Gastrocnemius medialis (tissue), 4 donors: Measurements from ENCODE around the gene PRR16. TPM values are rescaled to one million over a fixed set of nuclear protein-coding genes. Genes with fewer than 3 reads are reported as not detected.

ENCODE experiments used
- ATAC-seq, 2 donors: fragments of 150-250 bp; one replicate each; pipeline ENCODE4 v1.9.1; 2016
- DNase-seq, 2 donors: peaks; one replicate each; pipeline ENCODE4 v3.0.0-alpha.2; 2019
- H3K27ac ChIP-seq, 4 donors: fragments of 200-600 bp; sonication (generic); 1 replicate in 1 of 4; 2 replicates in 3 of 4; pipeline ENCODE4 v1.5.1; 2016 to 2018; ENCODE audit warnings: mild to moderate bottlenecking in 2 of 4, moderate library complexity in 1 of 4
- H3K27me3 ChIP-seq, 3 donors: fragments of 200-600 bp; sonication (generic) in 2 of 3; 1 replicate in 1 of 3; 2 replicates in 2 of 3; pipeline versions ENCODE4 v1.5.1 to v1.6.0; 2016 to 2019; ENCODE audit warnings: mild to moderate bottlenecking in 1 of 3, moderate library complexity in 1 of 3
- H3K36me3 ChIP-seq, 2 donors: fragments of 200-600 bp; sonication (generic) in 1 of 2; one replicate each; pipeline ENCODE4 v1.5.1; 2017 to 2018
- H3K4me1 ChIP-seq, 2 donors: fragments of 200-600 bp; sonication (generic) in 1 of 2; one replicate each; pipeline ENCODE4 v1.5.1; 2016 to 2017; ENCODE audit warnings: mild to moderate bottlenecking in 2 of 2
- H3K4me3 ChIP-seq, 4 donors: fragments of 200-600 bp; sonication (generic) in 3 of 4; 1 replicate in 1 of 4; 2 replicates in 3 of 4; pipeline ENCODE4 v1.5.1; 2016 to 2019; ENCODE audit warnings: mild to moderate bottlenecking in 2 of 4
- H3K9me3 ChIP-seq, 3 donors: fragments of 200-600 bp; sonication (generic) in 2 of 3; 1 replicate in 1 of 3; 2 replicates in 2 of 3; pipeline ENCODE4 v1.5.1; 2016 to 2019
- POLR2A ChIP-seq, 2 donors: fragments of 450-650 bp; IDR thresholded peaks; one replicate each; pipeline ENCODE4 v1.6.1; 2017; ENCODE audit warnings: antibody characterized with exemption in 2 of 2, mild to moderate bottlenecking in 2 of 2, moderate library complexity in 2 of 2
- in situ Hi-C, 4 donors: fragments of 200-750 bp; cut with MboI; loops; one replicate each; pipeline versions ENCODE4 v1.15.0 to v1.8.0; 2017; ENCODE audit warnings: low sequenced_read_pairs in 4 of 4
- intact Hi-C: fragments of 100-400 bp; cut with DNase I; formaldehyde crosslinking; loops from one replicate; pipeline ENCODE4 v1.15.1; 2023; ENCODE audit warnings: low total_unique reads
- total RNA-seq, 4 donors: library from RNA; depleted of rRNA; stranded (reverse); fragments of >200 nt; gene quantifications; one replicate each; pipeline versions ENCODE4 v1.1.0 to v1.2.3, GENCODE V29; 2016
- TF ChIP-seq, protein P1 (sequence below), 5 experiments: fragments of 450-650 bp in 3 of 5; fragments of 200-600 bp in 2 of 5; sonication (generic) in 2 of 5; IDR thresholded peaks in 4 of 5; conservative IDR thresholded peaks in 1 of 5; 1 replicate in 4 of 5; 2 replicates in 1 of 5; pipeline ENCODE4 v1.5.1; 2016 to 2019; ENCODE audit warnings: antibody characterized with exemption in 5 of 5, mild to moderate bottlenecking in 3 of 5, moderate library complexity in 3 of 5

The PRR16 gene
- total RNA-seq, 4 donors from 2014 or later: 0.66 to 3.9 (median 2.6) TPM

DNA sequence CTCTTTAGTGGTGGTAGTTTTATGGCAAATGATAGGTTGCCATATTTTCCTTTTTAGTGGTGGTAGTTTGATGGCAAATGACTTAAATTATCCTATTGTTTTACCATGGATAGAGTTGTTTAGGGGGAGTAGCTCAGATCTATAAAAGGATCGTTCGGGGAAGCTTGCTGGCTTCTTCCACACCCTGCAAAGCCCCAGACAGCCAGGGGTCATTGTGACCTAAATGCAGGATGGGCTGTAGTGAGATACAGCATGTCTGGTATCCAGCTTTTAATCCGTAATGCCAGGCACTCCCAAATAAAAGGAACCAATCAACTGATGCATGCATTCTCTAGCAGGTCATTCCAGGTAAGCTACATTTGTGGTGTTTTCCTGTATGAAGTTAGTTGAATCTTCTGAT is 67.1 kb downstream of the PRR16 start:
- TF ChIP-seq POLR2A (IDR thresholded peaks at IDR 0.05): no peak
- in situ Hi-C loops: no loop called here

DNA sequence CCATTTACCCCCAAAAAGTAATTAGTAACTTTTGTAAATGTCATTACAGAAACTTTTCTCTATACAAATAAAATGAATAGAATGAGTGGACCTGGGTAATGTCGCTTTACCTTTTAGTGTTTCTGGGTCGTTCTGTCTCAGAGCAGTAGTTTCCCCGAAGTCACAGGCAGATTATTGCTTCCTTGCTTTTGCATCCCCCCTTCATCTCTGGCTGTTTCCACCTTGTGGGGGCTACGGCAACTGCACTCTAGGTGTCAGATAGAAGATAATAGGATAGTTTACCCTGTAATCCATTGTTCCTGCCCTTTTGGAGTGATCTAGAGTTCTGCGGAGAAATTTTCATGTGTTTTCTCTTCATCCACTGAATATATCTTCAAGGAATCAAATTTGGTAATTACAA is 68.7 kb downstream of the PRR16 start:
- DNase-seq: no peak
- intact Hi-C loops: no loop called here
- H3K4me1 ChIP-seq: peaks cover 5 to 8% of the 10 kb centered on the region in 2 donors
- no peaks in the 10 kb centered on the region for H3K9me3 ChIP-seq
- no peaks in the 10 kb centered on the region for H3K36me3 ChIP-seq
- no peak for ATAC-seq
- no peaks in the 10 kb centered on the region for H3K27me3 ChIP-seq
- H3K4me3 ChIP-seq: no peak overlapping the region
- in situ Hi-C loops: no loop called here
- TF ChIP-seq, protein P1, sequence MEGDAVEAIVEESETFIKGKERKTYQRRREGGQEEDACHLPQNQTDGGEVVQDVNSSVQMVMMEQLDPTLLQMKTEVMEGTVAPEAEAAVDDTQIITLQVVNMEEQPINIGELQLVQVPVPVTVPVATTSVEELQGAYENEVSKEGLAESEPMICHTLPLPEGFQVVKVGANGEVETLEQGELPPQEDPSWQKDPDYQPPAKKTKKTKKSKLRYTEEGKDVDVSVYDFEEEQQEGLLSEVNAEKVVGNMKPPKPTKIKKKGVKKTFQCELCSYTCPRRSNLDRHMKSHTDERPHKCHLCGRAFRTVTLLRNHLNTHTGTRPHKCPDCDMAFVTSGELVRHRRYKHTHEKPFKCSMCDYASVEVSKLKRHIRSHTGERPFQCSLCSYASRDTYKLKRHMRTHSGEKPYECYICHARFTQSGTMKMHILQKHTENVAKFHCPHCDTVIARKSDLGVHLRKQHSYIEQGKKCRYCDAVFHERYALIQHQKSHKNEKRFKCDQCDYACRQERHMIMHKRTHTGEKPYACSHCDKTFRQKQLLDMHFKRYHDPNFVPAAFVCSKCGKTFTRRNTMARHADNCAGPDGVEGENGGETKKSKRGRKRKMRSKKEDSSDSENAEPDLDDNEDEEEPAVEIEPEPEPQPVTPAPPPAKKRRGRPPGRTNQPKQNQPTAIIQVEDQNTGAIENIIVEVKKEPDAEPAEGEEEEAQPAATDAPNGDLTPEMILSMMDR (IDR thresholded peaks at IDR 0.05 in 4 of 5, conservative IDR thresholded peaks at IDR 0.05 in 1 of 5): no peak
- TF ChIP-seq POLR2A (IDR thresholded peaks at IDR 0.05): no peak
- no peak overlapping the region for H3K27ac ChIP-seq

More for the DNA sequence above, 67.1 kb downstream of the PRR16 start:
- ATAC-seq: no peak
- no peak overlapping the region for H3K27ac ChIP-seq
- intact Hi-C loops: no loop called here
- H3K9me3 ChIP-seq: no peaks in the 10 kb centered on the region
- H3K27me3 ChIP-seq: no peaks in the 10 kb centered on the region
- no peaks in the 10 kb centered on the region for H3K36me3 ChIP-seq
- H3K4me1 ChIP-seq: peaks cover 5 to 8% of the 10 kb centered on the region in 2 donors
- no peak overlapping the region for H3K4me3 ChIP-seq
- no peak for DNase-seq

DNA sequence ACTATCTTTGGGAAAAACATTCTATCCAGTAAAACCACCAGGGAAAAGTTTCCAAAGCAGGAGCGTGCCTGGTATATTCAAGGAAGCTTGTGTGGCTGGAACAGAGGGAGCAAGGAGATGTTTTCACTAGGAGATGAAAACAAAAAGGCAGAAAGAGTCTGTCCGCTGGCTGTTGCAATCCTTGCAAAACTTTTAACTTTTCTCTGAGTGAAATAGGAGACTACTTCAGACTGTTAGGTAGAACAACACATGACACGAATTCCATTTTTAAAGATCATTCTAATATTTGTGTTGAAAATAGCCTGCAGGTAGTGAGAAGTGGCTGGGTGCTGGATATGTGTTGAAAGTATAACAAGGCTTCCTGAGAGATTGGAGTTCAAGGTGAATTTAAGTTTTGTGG is 69.5 kb downstream of the PRR16 start:
- Histone ChIP-seq H3K4me3 (no peak overlapping the region), H3K27ac (no peak overlapping the region), H3K36me3 (no peaks in the 10 kb centered on the region), H3K9me3 (no peaks in the 10 kb centered on the region), H3K27me3 (no peaks in the 10 kb centered on the region), H3K4me1 (peaks cover 5 to 11% of the 10 kb centered on the region in 2 donors)
- intact Hi-C loops: no loop called here
- no peak for DNase-seq
- TF ChIP-seq POLR2A (IDR thresholded peaks at IDR 0.05): no peak
- TF ChIP-seq, protein P1 (IDR thresholded peaks at IDR 0.05 in 4 of 5, conservative IDR thresholded peaks at IDR 0.05 in 1 of 5): no peak
- in situ Hi-C loops: no loop called here
- ATAC-seq: no peak

DNA sequence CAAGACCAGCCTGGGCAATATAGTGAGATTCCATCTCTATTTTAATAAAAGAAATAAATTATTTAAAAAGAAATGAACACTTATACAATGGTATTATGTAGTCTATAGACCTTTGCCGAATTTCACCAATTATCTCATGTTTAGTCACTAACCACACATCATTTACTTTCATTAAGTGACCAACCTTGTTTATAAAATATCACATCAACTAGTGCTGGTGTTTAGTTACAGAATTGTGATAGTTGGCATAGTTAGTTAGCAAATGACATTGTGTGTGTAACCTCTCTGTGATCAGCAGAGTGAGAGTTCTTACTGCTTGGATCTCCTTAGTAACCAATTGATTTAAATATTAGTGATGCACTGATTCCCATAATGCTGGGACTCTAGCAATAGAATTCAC is 71.8 kb downstream of the PRR16 start:
- peaks cover 0 to 13% of the 10 kb centered on the region in 2 donors for H3K4me1 ChIP-seq
- in situ Hi-C loops: no loop called here
- no peaks in the 10 kb centered on the region for H3K36me3 ChIP-seq
- ATAC-seq: no peak
- H3K9me3 ChIP-seq: no peaks in the 10 kb centered on the region
- intact Hi-C loops: no loop called here
- H3K27ac ChIP-seq: no peak overlapping the region
- no peak for DNase-seq
- TF ChIP-seq, protein P1 (IDR thresholded peaks at IDR 0.05 in 4 of 5, conservative IDR thresholded peaks at IDR 0.05 in 1 of 5): no peak
- TF ChIP-seq POLR2A (IDR thresholded peaks at IDR 0.05): no peak
- H3K27me3 ChIP-seq: no peaks in the 10 kb centered on the region
- no peak overlapping the region for H3K4me3 ChIP-seq

DNA sequence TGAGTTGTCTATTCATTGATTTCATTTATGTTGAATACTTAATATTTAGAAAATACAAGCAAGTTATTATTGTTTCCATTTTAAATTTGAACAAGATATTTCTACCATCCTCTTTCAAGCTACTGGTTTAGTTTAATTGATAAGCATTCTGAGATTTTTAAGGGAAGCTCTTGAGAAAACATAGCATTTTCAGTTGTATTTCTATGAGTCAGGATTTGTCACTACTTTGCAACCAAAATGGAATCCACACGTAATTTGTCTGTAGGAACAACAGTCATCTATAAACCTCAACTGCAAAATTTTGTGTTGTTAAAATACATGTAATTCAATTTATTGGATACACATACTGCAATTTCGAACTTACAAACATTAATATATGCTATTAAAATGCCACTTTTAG is 74.0 kb downstream of the PRR16 start:
- no peak for ATAC-seq
- H3K27ac ChIP-seq: no peak overlapping the region
- no peak for DNase-seq
- H3K4me1 ChIP-seq: peaks cover 0 to 13% of the 10 kb centered on the region in 2 donors
- in situ Hi-C loops (no loop called here), intact Hi-C loops (no loop called here)
- H3K36me3 ChIP-seq: no peaks in the 10 kb centered on the region
- TF ChIP-seq POLR2A (IDR thresholded peaks at IDR 0.05): no peak
- TF ChIP-seq, protein P1 (IDR thresholded peaks at IDR 0.05 in 4 of 5, conservative IDR thresholded peaks at IDR 0.05 in 1 of 5): no peak
- H3K4me3 ChIP-seq: no peak overlapping the region
- no peaks in the 10 kb centered on the region for H3K27me3 ChIP-seq
- no peaks in the 10 kb centered on the region for H3K9me3 ChIP-seq
